ENCODE results near the gene CD300LG.

GRCh38 chr17:43855061-43855460 is 8.1 kb downstream of the CD300LG start:
- TF ChIP-seq GATA2 (IDR thresholded peaks at IDR 0.05; ENCODE audit: low read depth, low read length) (no peak), GATA3 (IDR thresholded peaks at IDR 0.05; ENCODE audit: low read depth, low read length) (no peak)

All from SH-SY5Y (cell line).